Sciatic nerve (tissue), 2 donors: Measurements from ENCODE around the gene C16orf92. TPM values are rescaled to one million over a fixed set of nuclear protein-coding genes. Genes with fewer than 3 reads are reported as not detected.
A peak's percentile ranks its signal among the peaks of the same experiment; 100 is the strongest.

Experiments used
- ATAC-seq: fragments of 200-7000 bp; cut with Tn5 transposase; one replicate; pipeline ENCODE4 v1.9.1; 2020; ENCODE audit warnings: mild to moderate bottlenecking, moderate library complexity
- DNase-seq: peaks from one replicate; pipeline ENCODE4 v3.0.0-alpha.2; 2020; ENCODE audit warnings: low spot score
- intact Hi-C: fragments of 100-400 bp; cut with DNase I; formaldehyde crosslinking; loops from one replicate; pipeline ENCODE4 v1.14.2; 2022
- total RNA-seq: library from RNA; stranded (reverse); fragmentation: NEBNext Ultra II Directional; extraction: Animal tissue kit (Norgen Biotek cat#: 25700); gene quantifications from one replicate; pipeline ENCODE4 v1.2.1, GENCODE V29; 2021
- donor health status: DM: no; HTN: no; CAD: no.
- donor health status: DM: no; HTN: no; CAD: no.

C16orf92 gene
- total RNA-seq, 1 donor from 2014 or later, result not detected

- DNase-seq (peak; percentile 99), ATAC-seq (peak; percentile 95)
- intact Hi-C loops, result no loop called here
Measured at GRCh38 chr16:30065102-30065942, 42.3 kb downstream of the C16orf92 start, which contains the start of gene ALDOA. ALDOA (plus strand) TSS chr16:30065760; CDS start chr16:30066898, 1,138 bp downstream.

DNA sequence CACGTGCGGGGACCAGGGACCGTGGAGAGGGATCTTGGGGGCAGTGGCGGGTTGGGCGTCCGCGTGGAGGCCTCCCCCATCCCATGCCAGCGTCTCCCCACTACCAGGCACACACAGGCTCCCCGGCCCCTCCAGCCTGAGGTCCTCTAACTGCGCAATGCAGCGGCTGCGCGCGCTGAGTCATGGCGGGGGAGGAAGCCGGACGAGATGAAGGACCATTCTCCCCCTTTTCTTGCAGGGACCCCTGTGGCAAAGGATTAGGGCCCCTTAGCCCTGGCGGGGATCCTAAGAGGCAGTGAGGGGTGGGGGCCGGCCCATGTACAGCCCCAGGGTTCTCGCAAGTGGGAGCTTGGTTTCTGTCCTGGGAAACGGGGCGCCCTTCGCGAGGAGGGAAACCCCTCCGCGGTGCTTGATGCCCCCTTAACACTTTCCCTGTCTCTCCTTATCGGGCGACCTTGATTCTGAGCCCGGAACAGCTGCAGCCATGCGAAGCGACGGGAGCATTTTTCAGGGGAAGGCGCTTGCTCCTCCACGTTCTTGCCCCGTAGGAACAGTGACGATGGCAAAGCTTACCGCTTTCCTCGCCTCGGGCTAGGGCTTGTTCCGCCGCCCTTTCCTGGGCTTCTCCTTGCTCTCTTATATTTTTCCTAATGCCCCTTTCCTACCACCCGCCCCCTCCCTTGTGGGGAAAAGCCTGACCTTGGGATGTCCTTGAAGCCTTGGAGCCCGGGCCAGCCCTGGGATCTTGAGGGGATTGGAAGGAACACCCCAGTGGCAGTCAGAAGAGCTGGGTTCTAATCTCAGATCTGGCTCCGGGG, 43.2 kb downstream of the C16orf92 start:
- DNase-seq (no peak), ATAC-seq (peak; percentile 4)
- intact Hi-C loops, result no loop called here

DNA sequence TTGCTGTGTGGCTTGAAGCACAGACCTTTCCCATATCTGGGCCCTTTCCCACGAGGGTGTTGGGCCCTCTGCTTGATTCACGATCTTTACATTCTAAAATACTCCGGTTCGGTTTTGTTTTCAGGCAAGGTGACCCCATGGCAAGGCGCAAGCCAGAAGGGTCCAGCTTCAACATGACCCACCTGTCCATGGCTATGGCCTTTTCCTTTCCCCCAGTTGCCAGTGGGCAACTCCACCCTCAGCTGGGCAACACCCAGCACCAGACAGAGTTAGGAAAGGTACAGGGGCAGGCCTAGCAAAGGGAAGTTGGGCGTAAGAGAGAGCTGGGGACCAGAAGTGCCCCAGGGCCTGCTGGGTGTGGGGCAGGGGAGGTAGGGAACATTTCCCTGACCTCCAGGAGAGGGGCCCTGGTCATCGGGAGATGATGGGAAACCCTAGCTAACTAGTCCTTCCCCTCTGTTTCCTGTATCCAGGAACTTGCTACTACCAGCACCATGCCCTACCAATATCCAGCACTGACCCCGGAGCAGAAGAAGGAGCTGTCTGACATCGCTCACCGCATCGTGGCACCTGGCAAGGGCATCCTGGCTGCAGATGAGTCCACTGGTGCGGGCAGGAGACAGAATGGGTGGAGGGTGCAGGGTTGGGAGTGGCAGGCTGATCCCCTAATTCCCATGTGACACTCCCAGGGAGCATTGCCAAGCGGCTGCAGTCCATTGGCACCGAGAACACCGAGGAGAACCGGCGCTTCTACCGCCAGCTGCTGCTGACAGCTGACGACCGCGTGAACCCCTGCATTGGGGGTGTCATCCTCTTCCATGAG, 44.0 kb downstream of the C16orf92 start:
- ATAC-seq, result no peak
- intact Hi-C loops, result no loop called here
- DNase-seq, result no peak

DNA sequence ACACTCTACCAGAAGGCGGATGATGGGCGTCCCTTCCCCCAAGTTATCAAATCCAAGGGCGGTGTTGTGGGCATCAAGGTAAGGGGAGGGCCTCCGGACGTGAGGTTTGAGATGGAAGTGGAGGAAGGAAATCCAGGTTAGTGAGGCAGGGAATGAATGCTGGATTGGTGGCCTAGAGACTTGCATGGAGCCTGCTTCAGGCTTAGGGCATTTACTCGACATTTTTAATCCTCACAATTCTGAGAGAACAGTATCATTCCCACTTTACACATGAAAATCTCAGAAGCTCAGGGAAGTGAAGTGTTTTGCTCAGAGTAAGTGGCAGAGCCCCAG, 44.6 kb downstream of the C16orf92 start:
- no peak for DNase-seq
- ATAC-seq, result no peak
- intact Hi-C loops, result no loop called here

- ATAC-seq, result no peak
- intact Hi-C loops, result no loop called here
- DNase-seq, result no peak
Measured at GRCh38 chr16:30068333-30068732, 45.3 kb downstream of the C16orf92 start.

- intact Hi-C loops, result no loop called here
- no peak for DNase-seq
- no peak for ATAC-seq
Measured at GRCh38 chr16:30068750-30069610, 46.0 kb downstream of the C16orf92 start.

DNA sequence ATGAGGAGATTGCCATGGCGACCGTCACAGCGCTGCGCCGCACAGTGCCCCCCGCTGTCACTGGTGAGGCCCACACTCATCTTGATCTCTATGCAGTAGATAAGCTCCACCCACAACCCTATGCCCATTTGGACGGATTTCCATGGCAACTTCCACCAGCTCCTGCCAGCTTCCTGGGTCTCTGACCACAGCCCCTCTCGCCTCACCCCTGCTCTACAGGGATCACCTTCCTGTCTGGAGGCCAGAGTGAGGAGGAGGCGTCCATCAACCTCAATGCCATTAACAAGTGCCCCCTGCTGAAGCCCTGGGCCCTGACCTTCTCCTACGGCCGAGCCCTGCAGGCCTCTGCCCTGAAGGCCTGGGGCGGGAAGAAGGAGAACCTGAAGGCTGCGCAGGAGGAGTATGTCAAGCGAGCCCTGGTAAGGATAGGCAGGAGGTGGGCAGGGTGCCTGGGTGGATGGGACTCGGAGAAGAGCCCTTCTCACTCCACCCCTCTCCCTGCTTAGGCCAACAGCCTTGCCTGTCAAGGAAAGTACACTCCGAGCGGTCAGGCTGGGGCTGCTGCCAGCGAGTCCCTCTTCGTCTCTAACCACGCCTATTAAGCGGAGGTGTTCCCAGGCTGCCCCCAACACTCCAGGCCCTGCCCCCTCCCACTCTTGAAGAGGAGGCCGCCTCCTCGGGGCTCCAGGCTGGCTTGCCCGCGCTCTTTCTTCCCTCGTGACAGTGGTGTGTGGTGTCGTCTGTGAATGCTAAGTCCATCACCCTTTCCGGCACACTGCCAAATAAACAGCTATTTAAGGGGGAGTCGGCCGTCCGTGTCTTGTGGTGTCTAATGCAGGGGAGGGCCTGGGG, 46.8 kb downstream of the C16orf92 start:
- DNase-seq (no peak), ATAC-seq (no peak)
- intact Hi-C loops, result no loop called here

DNA sequence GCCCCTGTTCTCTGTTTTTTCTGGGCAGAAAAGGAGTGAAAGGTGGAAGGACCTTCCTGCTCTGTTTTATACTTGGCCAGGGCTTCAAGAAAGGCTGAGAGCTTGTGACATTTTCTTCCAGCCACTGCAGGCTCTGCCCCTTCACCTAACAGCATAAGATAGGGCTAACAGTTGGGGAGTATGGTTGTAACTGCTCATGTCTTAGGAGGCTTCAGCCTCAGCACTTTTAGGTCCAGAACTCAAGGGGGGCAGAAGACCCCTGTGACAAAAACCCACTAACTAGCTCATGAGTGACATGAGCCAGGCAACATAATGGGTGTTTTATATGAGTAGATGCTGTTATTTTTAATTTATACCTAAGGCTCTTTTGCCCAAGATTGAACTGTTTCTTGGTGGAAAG, 47.5 kb downstream of the C16orf92 start:
- intact Hi-C loops, result no loop called here
- ATAC-seq (no peak), DNase-seq (no peak)

Other genes starting within 250 kb of the C16orf92 start
- gene ZG16, start 244.9 kb upstream of the C16orf92 start, total RNA-seq, result not detected
- 16.9 TPM for gene KIF22, start 232.4 kb upstream of the C16orf92 start, total RNA-seq
- 123 TPM for gene MAZ, start 216.7 kb upstream of the C16orf92 start, total RNA-seq
- gene PRRT2, start 211.0 kb upstream of the C16orf92 start, total RNA-seq, result 26.3 TPM
- 29.7 TPM for gene PAGR1, start 207.0 kb upstream of the C16orf92 start, total RNA-seq
- gene MVP, start 202.7 kb upstream of the C16orf92 start, total RNA-seq, result 123 TPM
- 58.4 TPM for gene CDIPT, start 160.0 kb upstream of the C16orf92 start, total RNA-seq
- 3.1 TPM for gene SEZ6L2, start 123.6 kb upstream of the C16orf92 start, total RNA-seq
- gene ASPHD1, start 122.7 kb upstream of the C16orf92 start, total RNA-seq, result 5.0 TPM
- 30.4 TPM for gene KCTD13, start 97.0 kb upstream of the C16orf92 start, total RNA-seq
- gene TMEM219, start 61.1 kb upstream of the C16orf92 start, total RNA-seq, result 82.4 TPM
- gene TAOK2, start 49.3 kb upstream of the C16orf92 start, total RNA-seq, result 51.8 TPM
- gene HIRIP3, start 27.6 kb upstream of the C16orf92 start, total RNA-seq, result 11.1 TPM
- gene INO80E, start 27.0 kb upstream of the C16orf92 start, total RNA-seq, result 59.2 TPM
- gene DOC2A, start 12.2 kb upstream of the C16orf92 start, total RNA-seq, result 0.67 TPM
- not detected for gene TLCD3B, start 8.1 kb downstream of the C16orf92 start, total RNA-seq
- gene ALDOA, start 42.6 kb downstream of the C16orf92 start, total RNA-seq, result 600 TPM
- 41.2 TPM for gene PPP4C, start 52.8 kb downstream of the C16orf92 start, total RNA-seq
- 1.7 TPM for gene TBX6, start 68.7 kb downstream of the C16orf92 start, total RNA-seq
- 96.4 TPM for gene YPEL3, start 73.0 kb downstream of the C16orf92 start, total RNA-seq
- 17.1 TPM for gene GDPD3, start 90.3 kb downstream of the C16orf92 start, total RNA-seq
- gene MAPK3, start 100.0 kb downstream of the C16orf92 start, total RNA-seq, result 136 TPM
- gene CORO1A, start 160.4 kb downstream of the C16orf92 start, total RNA-seq, result 41.2 TPM
- 26.9 TPM for gene BOLA2B, start 170.5 kb downstream of the C16orf92 start, total RNA-seq
- gene SLX1A, start 170.7 kb downstream of the C16orf92 start, total RNA-seq, result 18.5 TPM
- gene SULT1A3, start 176.1 kb downstream of the C16orf92 start, total RNA-seq, result 21.0 TPM
- gene NPIPB13, start 225.3 kb downstream of the C16orf92 start, total RNA-seq, result 35.0 TPM